Vagina (tissue), 2 donors: ENCODE data around the gene TYR.

Experiments used
- POLR2A ChIP-seq, 2 donors: fragments of 450-650 bp; IDR thresholded peaks; one replicate each; pipeline ENCODE4 v1.6.1; 2017; ENCODE audit warnings: antibody characterized with exemption in 2 of 2, mild to moderate bottlenecking in 2 of 2, moderate library complexity in 2 of 2
- POLR2AphosphoS5 ChIP-seq, 2 donors: sonication (generic); formaldehyde crosslinking; IDR thresholded peaks; one replicate each; pipeline ENCODE4 v1.9.0; 2017; ENCODE audit warnings: antibody characterized with exemption in 2 of 2, mild to moderate bottlenecking in 2 of 2, low read depth in 1 of 2; ENCODE audit not compliant: insufficient read depth in 1 of 2
- TF ChIP-seq, protein P1 (sequence below), 3 experiments: fragments of 450-650 bp in 2 of 3; fragments of 200-600 bp in 1 of 3; sonication (generic) in 1 of 3; IDR thresholded peaks; one replicate each; pipeline ENCODE4 v1.5.1; 2017 to 2019; ENCODE audit warnings: antibody characterized with exemption in 3 of 3, mild to moderate bottlenecking in 2 of 3, moderate library complexity in 2 of 3

- TF ChIP-seq, protein P1, sequence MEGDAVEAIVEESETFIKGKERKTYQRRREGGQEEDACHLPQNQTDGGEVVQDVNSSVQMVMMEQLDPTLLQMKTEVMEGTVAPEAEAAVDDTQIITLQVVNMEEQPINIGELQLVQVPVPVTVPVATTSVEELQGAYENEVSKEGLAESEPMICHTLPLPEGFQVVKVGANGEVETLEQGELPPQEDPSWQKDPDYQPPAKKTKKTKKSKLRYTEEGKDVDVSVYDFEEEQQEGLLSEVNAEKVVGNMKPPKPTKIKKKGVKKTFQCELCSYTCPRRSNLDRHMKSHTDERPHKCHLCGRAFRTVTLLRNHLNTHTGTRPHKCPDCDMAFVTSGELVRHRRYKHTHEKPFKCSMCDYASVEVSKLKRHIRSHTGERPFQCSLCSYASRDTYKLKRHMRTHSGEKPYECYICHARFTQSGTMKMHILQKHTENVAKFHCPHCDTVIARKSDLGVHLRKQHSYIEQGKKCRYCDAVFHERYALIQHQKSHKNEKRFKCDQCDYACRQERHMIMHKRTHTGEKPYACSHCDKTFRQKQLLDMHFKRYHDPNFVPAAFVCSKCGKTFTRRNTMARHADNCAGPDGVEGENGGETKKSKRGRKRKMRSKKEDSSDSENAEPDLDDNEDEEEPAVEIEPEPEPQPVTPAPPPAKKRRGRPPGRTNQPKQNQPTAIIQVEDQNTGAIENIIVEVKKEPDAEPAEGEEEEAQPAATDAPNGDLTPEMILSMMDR (IDR thresholded peaks at IDR 0.05), result no peak
- TF ChIP-seq POLR2AphosphoS5 (IDR thresholded peaks at IDR 0.05; ENCODE audit: insufficient read depth in 1 of 2, low read depth in 1 of 2) (no peak), POLR2A (IDR thresholded peaks at IDR 0.05) (no peak)
These were observed 12.1 kb downstream of the TYR start for GRCh38 chr11:89189776-89190175.
